Esophagus squamous epithelium (tissue), 5 donors: Measurements from ENCODE around the gene MIXL1. TPM values are rescaled to one million over a fixed set of nuclear protein-coding genes. Genes with fewer than 3 reads are reported as not detected.
"Not testable (repeated sequence)": the region's sequence is repeated elsewhere in the genome, so short reads cannot be mapped to it uniquely, and the experiment has no call there.

Source experiments
- DNase-seq: peaks from one replicate; lab custom pipeline; 2025; lab: John Stamatoyannopoulos, UW
- H3K27ac ChIP-seq, 4 donors: fragments of 200-600 bp; sonication (generic); one replicate each; pipeline ENCODE4 v1.5.1; 2016 to 2019; ENCODE audit warnings: mild to moderate bottlenecking in 1 of 4
- H3K27me3 ChIP-seq, 4 donors: fragments of 200-600 bp; sonication (generic); 1 replicate in 3 of 4; 2 replicates in 1 of 4; pipeline versions ENCODE4 v1.5.1 to v1.6.0; 2017 to 2021; ENCODE audit warnings: antibody characterized with exemption in 1 of 4
- H3K36me3 ChIP-seq, 3 donors: fragments of 200-600 bp; sonication (generic); one replicate each; pipeline ENCODE4 v1.5.1; 2016 to 2019
- H3K4me1 ChIP-seq, 3 donors: fragments of 200-600 bp; sonication (generic); one replicate each; pipeline ENCODE4 v1.5.1; 2017 to 2019
- H3K4me3 ChIP-seq, 4 donors: fragments of 200-600 bp; sonication (generic); 1 replicate in 3 of 4; 2 replicates in 1 of 4; pipeline ENCODE4 v1.5.1; 2016 to 2019; ENCODE audit warnings: mild to moderate bottlenecking in 2 of 4, moderate library complexity in 1 of 4
- H3K9me3 ChIP-seq, 3 donors: fragments of 200-600 bp; sonication (generic); one replicate each; pipeline ENCODE4 v1.5.1; 2016 to 2019
- POLR2A ChIP-seq, 4 donors: fragments of 450-650 bp; IDR thresholded peaks; one replicate each; pipeline ENCODE4 v1.6.1; 2017; ENCODE audit warnings: antibody characterized with exemption in 4 of 4, mild to moderate bottlenecking in 4 of 4, moderate library complexity in 3 of 4
- WGBS, 2 donors: methylation state at CpG; one replicate each; pipeline ENCODE4 v1.1.5; 2018; 5-methylcytosine and 5-hydroxymethylcytosine counted together
- intact Hi-C: fragments of 100-400 bp; cut with DNase I; formaldehyde crosslinking; loops from one replicate; pipeline ENCODE4 v1.15.0; 2022
- total RNA-seq, 4 donors: library from RNA; depleted of rRNA; stranded (reverse); fragments of >200 nt; gene quantifications; one replicate each; pipeline ENCODE4 v1.1.0, GENCODE V29; 2016
- TF ChIP-seq, protein P1 (sequence below), 6 experiments: fragments of 450-650 bp in 4 of 6; fragments of 200-600 bp in 2 of 6; sonication (generic) in 2 of 6; IDR thresholded peaks; one replicate each; pipeline ENCODE4 v1.5.1; 2016 to 2019; ENCODE audit warnings: antibody characterized with exemption in 6 of 6, mild to moderate bottlenecking in 4 of 6, moderate library complexity in 4 of 6
- donor health status: DM: yes; HTN: yes; CAD: no.

Gene MIXL1
- total RNA-seq, 4 donors from 2014 or later = not detected

DNA sequence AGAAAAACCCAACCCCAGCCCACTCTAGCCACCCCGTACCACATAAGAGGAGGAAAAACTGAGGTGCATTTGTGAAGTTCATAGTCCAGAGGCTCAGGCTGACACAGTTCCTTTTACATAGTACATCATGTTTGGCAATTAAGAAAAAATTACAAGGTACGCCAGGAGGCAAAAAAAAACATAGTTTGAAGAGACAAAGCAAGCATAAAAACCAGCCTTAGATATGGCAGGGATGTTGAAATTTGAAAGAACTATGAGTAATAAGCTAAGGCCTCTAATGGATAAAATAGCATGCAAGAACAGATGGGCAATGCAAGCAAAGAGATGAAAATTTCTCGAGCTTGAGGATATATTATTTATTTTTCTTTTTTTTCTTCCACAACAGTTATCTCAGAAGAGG is 31.9 kb downstream of the MIXL1 start:
- Histone ChIP-seq H3K27ac (no peak overlapping the region), H3K27me3 (no peaks in the 10 kb centered on the region), H3K9me3 (no peaks in the 10 kb centered on the region), H3K36me3 (peaks cover 0 to 20% (median 0%) of the 10 kb centered on the region in 3 donors), H3K4me3 (no peak overlapping the region), H3K4me1 (no peaks in the 10 kb centered on the region)
- intact Hi-C loops = no loop called here
- DNase-seq = no peak
- 81% methylated on average over 3 of the region's 3 CpGs for WGBS, 2 donors
- TF ChIP-seq, protein P1, sequence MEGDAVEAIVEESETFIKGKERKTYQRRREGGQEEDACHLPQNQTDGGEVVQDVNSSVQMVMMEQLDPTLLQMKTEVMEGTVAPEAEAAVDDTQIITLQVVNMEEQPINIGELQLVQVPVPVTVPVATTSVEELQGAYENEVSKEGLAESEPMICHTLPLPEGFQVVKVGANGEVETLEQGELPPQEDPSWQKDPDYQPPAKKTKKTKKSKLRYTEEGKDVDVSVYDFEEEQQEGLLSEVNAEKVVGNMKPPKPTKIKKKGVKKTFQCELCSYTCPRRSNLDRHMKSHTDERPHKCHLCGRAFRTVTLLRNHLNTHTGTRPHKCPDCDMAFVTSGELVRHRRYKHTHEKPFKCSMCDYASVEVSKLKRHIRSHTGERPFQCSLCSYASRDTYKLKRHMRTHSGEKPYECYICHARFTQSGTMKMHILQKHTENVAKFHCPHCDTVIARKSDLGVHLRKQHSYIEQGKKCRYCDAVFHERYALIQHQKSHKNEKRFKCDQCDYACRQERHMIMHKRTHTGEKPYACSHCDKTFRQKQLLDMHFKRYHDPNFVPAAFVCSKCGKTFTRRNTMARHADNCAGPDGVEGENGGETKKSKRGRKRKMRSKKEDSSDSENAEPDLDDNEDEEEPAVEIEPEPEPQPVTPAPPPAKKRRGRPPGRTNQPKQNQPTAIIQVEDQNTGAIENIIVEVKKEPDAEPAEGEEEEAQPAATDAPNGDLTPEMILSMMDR (IDR thresholded peaks at IDR 0.05) = no peak
- no peak for TF ChIP-seq POLR2A (IDR thresholded peaks at IDR 0.05)

DNA sequence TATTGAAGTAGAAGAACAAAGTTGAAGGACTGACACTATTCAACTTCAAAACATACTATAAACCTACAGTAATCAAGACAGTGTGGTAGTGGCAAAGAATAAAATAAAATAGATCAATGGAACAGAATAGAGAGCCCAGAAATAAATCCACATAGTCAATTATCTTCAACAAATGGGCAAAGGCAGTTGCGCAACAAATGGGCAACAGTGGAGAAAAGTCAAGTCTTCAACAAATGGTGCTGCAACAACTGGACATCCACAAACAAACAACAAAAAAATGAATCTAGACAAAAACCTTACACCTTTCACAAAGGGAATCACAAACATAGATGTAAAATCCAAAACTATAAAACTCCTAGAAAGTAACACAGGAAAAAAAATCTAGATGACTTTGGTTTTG is 38.4 kb downstream of the MIXL1 start:
- TF ChIP-seq, protein P1 (IDR thresholded peaks at IDR 0.05) = no peak
- no peak for TF ChIP-seq POLR2A (IDR thresholded peaks at IDR 0.05)
- Histone ChIP-seq H3K27me3 (no peaks in the 10 kb centered on the region), H3K9me3 (no peaks in the 10 kb centered on the region), H3K4me1 (no peaks in the 10 kb centered on the region), H3K4me3 (no peak overlapping the region), H3K27ac (no peak overlapping the region), H3K36me3 (peaks cover 0 to 73% (median 0%) of the 10 kb centered on the region in 3 donors)
- intact Hi-C loops = no loop called here
- WGBS, 2 donors = 84 to 93% methylated on average over 1 of the region's 1 CpG
- DNase-seq = no peak

DNA sequence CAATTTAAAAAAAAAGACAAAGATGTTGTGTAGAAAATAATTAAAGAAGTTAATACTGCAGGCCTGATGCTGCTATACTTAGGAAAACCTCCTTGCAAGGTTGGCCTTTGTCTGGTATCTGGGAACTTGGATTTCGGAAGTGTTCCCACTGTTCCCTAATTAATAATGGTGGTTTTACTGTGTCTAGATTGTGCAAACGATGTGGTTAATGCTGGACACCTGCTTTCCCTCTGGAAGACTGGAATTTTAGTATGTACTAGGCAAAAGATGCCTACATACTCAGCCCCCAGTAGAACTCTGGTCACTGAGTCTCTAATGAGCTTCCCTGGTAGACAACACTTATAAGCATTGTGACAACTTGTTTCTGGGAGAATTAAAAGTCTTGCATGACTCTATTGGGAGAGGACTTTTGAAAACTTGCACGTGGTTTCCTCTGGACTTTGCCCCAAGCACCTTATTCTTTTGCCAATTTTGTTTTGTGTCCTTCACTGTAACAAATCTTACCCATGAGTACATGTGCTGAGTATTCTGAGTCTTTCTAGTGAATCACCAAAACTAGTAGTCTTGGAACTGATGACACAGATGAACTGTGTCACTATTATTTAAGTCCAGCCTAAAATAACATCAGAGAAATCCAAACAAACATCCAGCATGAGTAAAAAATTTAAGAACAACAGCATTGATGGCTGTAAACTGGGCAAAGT is 45.1 kb downstream of the MIXL1 start:
- Histone ChIP-seq H3K4me1 (peaks cover 0 to 11% (median 0%) of the 10 kb centered on the region in 3 donors), H3K36me3 (peaks cover 0 to 32% (median 0%) of the 10 kb centered on the region in 3 donors), H3K4me3 (no peak overlapping the region), H3K9me3 (no peaks in the 10 kb centered on the region), H3K27me3 (no peaks in the 10 kb centered on the region), H3K27ac (no peak overlapping the region)
- TF ChIP-seq, protein P1 (IDR thresholded peaks at IDR 0.05) = no peak
- TF ChIP-seq POLR2A (IDR thresholded peaks at IDR 0.05) = no peak
- intact Hi-C loops = no loop called here
- WGBS, 2 donors = 53 to 60% methylated on average over 3 of the region's 3 CpGs
- DNase-seq = no peak

DNA sequence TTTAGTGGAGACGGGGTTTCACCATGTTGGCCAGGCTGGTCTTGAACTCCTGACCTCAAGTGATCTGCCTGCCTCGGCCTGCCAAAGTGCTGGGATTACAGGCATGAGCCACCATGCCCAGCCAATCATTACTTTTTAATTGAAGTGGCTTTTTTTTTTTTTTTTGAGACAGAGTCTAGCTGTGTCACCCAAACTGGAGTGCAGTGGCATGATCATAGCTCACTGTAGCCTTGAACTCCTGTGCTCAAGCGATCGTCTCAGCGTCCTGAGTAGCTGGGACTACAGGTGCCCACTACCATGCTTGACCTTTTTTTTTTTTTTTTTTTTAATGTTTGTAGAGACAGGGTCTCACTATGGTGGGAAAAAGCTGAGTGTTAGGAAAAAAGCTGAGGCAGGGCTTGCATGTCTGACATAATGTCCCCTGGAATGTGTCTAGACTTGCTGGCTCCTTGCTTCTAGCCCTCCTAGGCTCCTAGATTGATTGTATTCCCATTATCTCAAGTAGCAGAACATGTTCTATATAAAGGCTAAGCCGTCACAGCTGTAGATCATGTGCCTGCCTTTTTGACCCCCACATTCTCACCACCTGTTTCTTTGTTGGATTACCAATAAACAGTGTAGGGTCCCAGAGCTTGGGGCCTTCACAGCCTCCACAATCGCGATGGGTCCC is 48.9 kb downstream of the MIXL1 start:
- DNase-seq, H3K9me3 ChIP-seq, H3K4me3 ChIP-seq, H3K27me3 ChIP-seq, intact Hi-C loops, H3K27ac ChIP-seq, H3K36me3 ChIP-seq: not testable (repeated sequence)
- peaks cover 0 to 11% (median 0%) of the 10 kb centered on the region in 3 donors for H3K4me1 ChIP-seq
- 71 to 75% methylated on average over 6 to 7 of the region's 8 CpGs for WGBS, 2 donors

DNA sequence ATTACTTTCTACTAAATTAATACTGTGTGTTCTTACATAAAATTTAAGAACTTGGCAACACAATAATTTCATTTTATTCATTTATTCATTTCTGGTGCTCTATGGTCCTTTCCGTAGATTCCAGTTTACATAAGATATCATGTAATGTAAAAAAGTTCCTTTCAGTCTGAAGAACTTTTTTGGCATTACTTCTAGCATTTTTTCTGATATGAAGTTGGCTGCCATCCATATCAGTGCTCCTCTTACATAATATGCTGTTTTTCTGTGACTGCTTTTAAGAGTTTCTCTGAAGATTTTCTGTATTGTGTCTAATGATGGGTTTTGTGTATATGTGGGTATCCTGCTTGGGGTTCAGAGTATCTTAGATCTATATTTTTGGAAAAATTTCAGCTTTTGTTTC is 50.7 kb downstream of the MIXL1 start:
- intact Hi-C loops = no loop called here
- no peak overlapping the region for H3K4me3 ChIP-seq
- no peak overlapping the region for H3K27ac ChIP-seq
- no peaks in the 10 kb centered on the region for H3K9me3 ChIP-seq
- peaks cover 0 to 3% (median 0%) of the 10 kb centered on the region in 3 donors for H3K36me3 ChIP-seq
- H3K4me1 ChIP-seq = peaks cover 0 to 3% (median 0%) of the 10 kb centered on the region in 3 donors
- H3K27me3 ChIP-seq = no peaks in the 10 kb centered on the region
- no peak for DNase-seq
- TF ChIP-seq, protein P1 (IDR thresholded peaks at IDR 0.05) = no peak
- TF ChIP-seq POLR2A (IDR thresholded peaks at IDR 0.05) = no peak
- WGBS, 2 donors = 83 to 89% methylated on average over 1 of the region's 1 CpG
